H9 (cell line): ENCODE data around the gene FAM120A. TPM values are rescaled to one million over a fixed set of nuclear protein-coding genes. Genes with fewer than 3 reads are reported as not detected.

Experiments used
- DNase-seq: peaks from one replicate; pipeline ENCODE4 v3.0.0-alpha.2; 2017
- H2AFZ ChIP-seq: one replicate; pipeline ENCODE4 v1.6.1; 2013; ENCODE audit warnings: mild to moderate bottlenecking, low read length, control low read depth, moderate library complexity
- H2AK5ac ChIP-seq: 2 replicates; pipeline ENCODE4 v1.6.1; 2013; ENCODE audit warnings: low read length, control low read depth, mixed read lengths; ENCODE audit not compliant: insufficient read length
- H2BK120ac ChIP-seq: one replicate; pipeline ENCODE4 v1.6.1; 2013; ENCODE audit warnings: low read depth, mild to moderate bottlenecking, low read length, control low read depth, inconsistent platforms; ENCODE audit not compliant: poor library complexity, severe bottlenecking
- H2BK12ac ChIP-seq: 2 replicates; pipeline ENCODE4 v1.6.1; 2013; ENCODE audit warnings: low read length, control low read depth, mixed read lengths, low read depth; ENCODE audit not compliant: insufficient read length
- H2BK15ac ChIP-seq: 2 replicates; pipeline ENCODE4 v1.6.1; 2013; ENCODE audit warnings: low read depth, low read length, control low read depth
- H2BK20ac ChIP-seq: one replicate; pipeline ENCODE4 v1.6.1; 2013; ENCODE audit warnings: low read depth, mild to moderate bottlenecking, low read length, control low read depth, inconsistent platforms; ENCODE audit not compliant: poor library complexity, severe bottlenecking
- H2BK5ac ChIP-seq: 2 replicates; pipeline ENCODE4 v1.6.1; 2013; ENCODE audit warnings: low read length, control low read depth, mixed read lengths; ENCODE audit not compliant: insufficient read length
- H3K14ac ChIP-seq: 2 replicates; pipeline ENCODE4 v1.6.1; 2013; ENCODE audit warnings: low read length, control low read depth; ENCODE audit not compliant: insufficient read depth
- H3K18ac ChIP-seq: 2 replicates; pipeline ENCODE4 v1.6.1; 2013; ENCODE audit warnings: low read depth, mild to moderate bottlenecking, mixed read lengths, low read length, control low read depth; ENCODE audit not compliant: insufficient read length
- H3K23ac ChIP-seq: 2 replicates; pipeline ENCODE4 v1.6.1; 2013; ENCODE audit warnings: low read length, control low read depth, mixed read lengths, low read depth; ENCODE audit not compliant: insufficient read length
- H3K23me2 ChIP-seq: 2 replicates; pipeline ENCODE4 v1.6.1; 2013; ENCODE audit warnings: low read depth, mild to moderate bottlenecking, mixed read lengths, low read length, control low read depth; ENCODE audit not compliant: insufficient read length, poor library complexity, severe bottlenecking
- H3K27ac ChIP-seq: 2 replicates; pipeline ENCODE4 v1.5.1; 2013; ENCODE audit warnings: low read length, control low read depth, mixed read lengths, low read depth; ENCODE audit not compliant: insufficient read length
- H3K27me3 ChIP-seq: 2 replicates; pipeline ENCODE4 v1.6.1; 2013; ENCODE audit warnings: low read length, control low read depth, inconsistent platforms; ENCODE audit not compliant: insufficient read depth
- H3K4ac ChIP-seq: 2 replicates; pipeline ENCODE4 v1.6.1; 2013; ENCODE audit warnings: low read depth, mild to moderate bottlenecking, control low read depth, inconsistent platforms, low read length, moderate library complexity
- H3K4me1 ChIP-seq: 2 replicates; pipeline ENCODE4 v1.6.1; 2013; ENCODE audit warnings: low read length, control low read depth, inconsistent platforms; ENCODE audit not compliant: insufficient read depth
- H3K4me2 ChIP-seq: 2 replicates; pipeline ENCODE4 v1.6.1; 2013; ENCODE audit warnings: low read length, control low read depth, mixed read lengths; ENCODE audit not compliant: insufficient read length, insufficient read depth
- H3K56ac ChIP-seq: 2 replicates; pipeline ENCODE4 v1.6.1; 2013; ENCODE audit warnings: low read depth, mild to moderate bottlenecking, mixed read lengths, low read length, control low read depth; ENCODE audit not compliant: insufficient read length
- H3K79me1 ChIP-seq: 2 replicates; pipeline ENCODE4 v1.6.1; 2013; ENCODE audit warnings: low read depth, mild to moderate bottlenecking, moderate library complexity, low read length, control low read depth, inconsistent platforms; ENCODE audit not compliant: insufficient read depth, poor library complexity, severe bottlenecking
- H3K79me2 ChIP-seq: 2 replicates; pipeline ENCODE4 v1.6.1; 2013; ENCODE audit warnings: low read length, control low read depth, inconsistent platforms; ENCODE audit not compliant: insufficient read depth
- H3K9ac ChIP-seq: 2 replicates; pipeline ENCODE4 v1.6.1; 2013; ENCODE audit warnings: low read length, control low read depth, mixed read lengths; ENCODE audit not compliant: insufficient read length; ENCODE audit errors: extremely low read depth
- H3K9me3 ChIP-seq: one replicate; pipeline ENCODE4 v1.6.1; 2013; ENCODE audit warnings: low read depth, low read length, inconsistent platforms; ENCODE audit not compliant: control insufficient read depth
- H3T11ph ChIP-seq: one replicate; pipeline ENCODE4 v1.6.1; 2013; ENCODE audit warnings: mild to moderate bottlenecking, low read length, control low read depth, inconsistent platforms
- H4K20me1 ChIP-seq: one replicate; pipeline ENCODE4 v1.6.1; 2013; ENCODE audit not compliant: control insufficient read depth, insufficient read length, insufficient read depth
- H4K5ac ChIP-seq: 2 replicates; pipeline ENCODE4 v1.6.1; 2013; ENCODE audit warnings: low read depth, mild to moderate bottlenecking, mixed read lengths, low read length, control low read depth; ENCODE audit not compliant: insufficient read length
- H4K8ac ChIP-seq: replicated peaks from 2 replicates; pipeline ENCODE4 v1.6.1; 2013; ENCODE audit warnings: low read length, control low read depth, mixed read lengths, low read depth; ENCODE audit not compliant: insufficient read length
- H4K91ac ChIP-seq: 2 replicates; pipeline ENCODE4 v1.6.1; 2013; ENCODE audit warnings: low read depth, mild to moderate bottlenecking, moderate library complexity, mixed read lengths, low read length, control low read depth; ENCODE audit not compliant: insufficient read length
- H3K27ac Mint-ChIP-seq, 3 experiments: 2 replicates in 2 of 3; 3 replicates in 1 of 3; pipeline ENCODE4 v1.8.0; 2020 to 2021; ENCODE audit warnings: mixed read lengths in 3 of 3, mild to moderate bottlenecking in 1 of 3, moderate library complexity in 1 of 3
- H3K27me3 Mint-ChIP-seq: 2 replicates; pipeline ENCODE4 v1.8.0; 2021; ENCODE audit warnings: low read depth, mild to moderate bottlenecking, moderate library complexity, mixed read lengths
- H3K36me3 Mint-ChIP-seq, 3 experiments: 2 replicates in 2 of 3; 3 replicates in 1 of 3; pipeline ENCODE4 v1.8.0; 2020 to 2021; ENCODE audit warnings: low read depth in 3 of 3, mixed read lengths in 3 of 3; ENCODE audit not compliant: insufficient read depth in 1 of 3
- H3K4me1 Mint-ChIP-seq, 2 experiments: 2 replicates each; pipeline ENCODE4 v1.8.0; 2020; ENCODE audit warnings: mixed read lengths in 2 of 2
- H3K4me3 Mint-ChIP-seq, 2 experiments: 2 replicates in 1 of 2; 3 replicates in 1 of 2; pipeline ENCODE4 v1.8.0; 2020 to 2021; ENCODE audit warnings: mild to moderate bottlenecking in 2 of 2, mixed read lengths in 2 of 2, moderate library complexity in 1 of 2
- H3K9me3 Mint-ChIP-seq, 2 experiments: 2 replicates in 1 of 2; 3 replicates in 1 of 2; pipeline ENCODE4 v1.8.0; 2020; ENCODE audit warnings: mild to moderate bottlenecking in 2 of 2, mixed read lengths in 2 of 2, moderate library complexity in 1 of 2
- WGBS: extraction: QIAGEN DNeasy Blood & Tissue Kit; methylation state at CpG from one replicate; pipeline ENCODE4 v1.1.7; 2013; ENCODE audit warnings: missing lambda C conversion rate, low lambda C conversion rate, mixed read lengths; ENCODE audit not compliant: insufficient read length; ENCODE audit errors: extremely low coverage; 5-methylcytosine and 5-hydroxymethylcytosine counted together
- total RNA-seq: library from RNA; stranded (reverse); gene quantifications from 2 replicates; pipeline ENCODE4 v1.2.1, GENCODE V29; 2021
- TF ChIP-seq, protein P1 (sequence below): fragments of 200-600 bp; sonication (generic); conservative IDR thresholded peaks from 3 replicates; pipeline ENCODE4 v1.8.0; 2021; ENCODE audit warnings: antibody characterized with exemption, mild to moderate bottlenecking

The FAM120A gene
- total RNA-seq, 1 experiment from 2014 or later = 57.7 TPM

DNA sequence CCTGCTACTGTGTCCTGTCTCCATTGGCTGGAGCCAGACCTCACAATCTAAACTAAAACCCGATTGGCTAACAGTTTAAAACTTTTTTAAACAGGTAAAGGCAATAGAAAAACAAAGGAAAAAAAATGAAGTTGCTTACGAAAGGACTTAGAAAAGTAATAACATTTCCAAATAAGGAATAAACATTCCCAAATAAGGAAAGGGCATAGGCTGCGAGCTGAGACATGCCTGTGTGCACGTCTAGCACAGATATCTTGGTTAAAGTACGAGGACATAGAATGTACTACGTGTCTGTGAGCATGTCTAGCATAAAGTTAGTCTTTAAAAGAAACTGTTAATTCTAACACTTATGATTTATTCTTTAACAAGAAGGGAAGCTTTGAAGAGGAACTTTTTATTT, 15.3 kb upstream of the FAM120A start:
- H3K18ac ChIP-seq = no peak overlapping the region
- Mint-ChIP-seq H3K4me3 (no peak overlapping the region), H3K27ac (no peak overlapping the region), H3K4me1 (peaks cover 4 to 11% of the 10 kb centered on the region in 2 experiments; a peak in 3 of 4 replicates), H3K27me3 (peaks cover 1% of the 10 kb centered on the region; the same call in 1 of the 2 replicates), H3K9me3 (no peaks in the 10 kb centered on the region), H3K36me3 (no peaks in the 10 kb centered on the region)
- WGBS = no CpG with 5 or more reads among the region's 6 CpGs
- H3K4me1 ChIP-seq = no peaks in the 10 kb centered on the region
- H3K4me2 ChIP-seq = no peak overlapping the region
- H4K5ac ChIP-seq = no peak overlapping the region
- H2BK15ac ChIP-seq = no peak overlapping the region
- H3K56ac ChIP-seq = no peak overlapping the region
- H4K8ac ChIP-seq = no peak overlapping the region
- H2AK5ac ChIP-seq = no peak overlapping the region
- no peak overlapping the region for H2BK120ac ChIP-seq
- H3K14ac ChIP-seq = no peak overlapping the region
- H3T11ph ChIP-seq = no peak overlapping the region
- TF ChIP-seq, protein P1, sequence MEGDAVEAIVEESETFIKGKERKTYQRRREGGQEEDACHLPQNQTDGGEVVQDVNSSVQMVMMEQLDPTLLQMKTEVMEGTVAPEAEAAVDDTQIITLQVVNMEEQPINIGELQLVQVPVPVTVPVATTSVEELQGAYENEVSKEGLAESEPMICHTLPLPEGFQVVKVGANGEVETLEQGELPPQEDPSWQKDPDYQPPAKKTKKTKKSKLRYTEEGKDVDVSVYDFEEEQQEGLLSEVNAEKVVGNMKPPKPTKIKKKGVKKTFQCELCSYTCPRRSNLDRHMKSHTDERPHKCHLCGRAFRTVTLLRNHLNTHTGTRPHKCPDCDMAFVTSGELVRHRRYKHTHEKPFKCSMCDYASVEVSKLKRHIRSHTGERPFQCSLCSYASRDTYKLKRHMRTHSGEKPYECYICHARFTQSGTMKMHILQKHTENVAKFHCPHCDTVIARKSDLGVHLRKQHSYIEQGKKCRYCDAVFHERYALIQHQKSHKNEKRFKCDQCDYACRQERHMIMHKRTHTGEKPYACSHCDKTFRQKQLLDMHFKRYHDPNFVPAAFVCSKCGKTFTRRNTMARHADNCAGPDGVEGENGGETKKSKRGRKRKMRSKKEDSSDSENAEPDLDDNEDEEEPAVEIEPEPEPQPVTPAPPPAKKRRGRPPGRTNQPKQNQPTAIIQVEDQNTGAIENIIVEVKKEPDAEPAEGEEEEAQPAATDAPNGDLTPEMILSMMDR = no peak
- no peak overlapping the region for H3K9ac ChIP-seq
- H3K23me2 ChIP-seq = no peaks in the 10 kb centered on the region
- DNase-seq = no peak
- no peak overlapping the region for H2BK12ac ChIP-seq
- no peak overlapping the region for H2BK5ac ChIP-seq
- no peak overlapping the region for H3K27ac ChIP-seq
- no peak overlapping the region for H4K91ac ChIP-seq
- no peaks in the 10 kb centered on the region for H3K79me1 ChIP-seq
- no peaks in the 10 kb centered on the region for H3K79me2 ChIP-seq
- H3K4ac ChIP-seq = no peak overlapping the region
- H2AFZ ChIP-seq = no peak overlapping the region
- H3K23ac ChIP-seq = no peak overlapping the region
- no peaks in the 10 kb centered on the region for H4K20me1 ChIP-seq
- no peaks in the 10 kb centered on the region for H3K27me3 ChIP-seq
- no peaks in the 10 kb centered on the region for H3K9me3 ChIP-seq
- no peak overlapping the region for H2BK20ac ChIP-seq
